Lung (tissue), 12 donors: Measurements from ENCODE around the gene TMEM50B. TPM values are rescaled to one million over a fixed set of nuclear protein-coding genes. Genes with fewer than 3 reads are reported as not detected.
"Not testable (repeated sequence)": the region's sequence is repeated elsewhere in the genome, so short reads cannot be mapped to it uniquely, and the experiment has no call there.

Experiments
- ATAC-seq: fragments of 200-7000 bp; cut with Tn5 transposase; one replicate; pipeline ENCODE4 v1.9.1; 2020; ENCODE audit warnings: moderate number of reproducible peaks; ENCODE audit not compliant: insufficient read depth, low FRiP score
- DNase-seq, 3 donors: peaks; one replicate each; pipeline ENCODE4 v3.0.0-alpha.2; 2013 to 2017
- H3K27ac ChIP-seq, 2 donors: one replicate each; pipeline ENCODE4 v1.5.1; 2013; ENCODE audit warnings: mild to moderate bottlenecking in 2 of 2, moderate library complexity in 2 of 2, control low read depth in 1 of 2, inconsistent platforms in 1 of 2, low read depth in 1 of 2, low read length in 1 of 2
- H3K27me3 ChIP-seq, 3 donors: one replicate each; pipeline ENCODE4 v1.5.1; 2013; ENCODE audit warnings: low read length in 2 of 3; ENCODE audit not compliant: control insufficient read depth in 3 of 3, insufficient read depth in 3 of 3
- H3K36me3 ChIP-seq, 4 donors: one replicate each; pipeline ENCODE4 v1.5.1; 2013; ENCODE audit warnings: low read length in 4 of 4, mild to moderate bottlenecking in 1 of 4, moderate library complexity in 1 of 4; ENCODE audit not compliant: control insufficient read depth in 4 of 4, insufficient read depth in 4 of 4
- H3K4me1 ChIP-seq, 5 donors: one replicate each; pipeline ENCODE4 v1.5.1; 2013; ENCODE audit warnings: low read length in 5 of 5, mild to moderate bottlenecking in 2 of 5, moderate library complexity in 1 of 5; ENCODE audit not compliant: control insufficient read depth in 5 of 5, insufficient read depth in 5 of 5
- H3K4me3 ChIP-seq: one replicate; pipeline ENCODE4 v1.5.1; 2013; ENCODE audit warnings: mild to moderate bottlenecking, control low read depth, moderate library complexity
- H3K9ac ChIP-seq, 2 donors: one replicate each; pipeline ENCODE4 v1.5.1; 2013; ENCODE audit warnings: low read length in 2 of 2, control low read depth in 1 of 2; ENCODE audit not compliant: insufficient read depth in 1 of 2
- H3K9me3 ChIP-seq, 4 donors: one replicate each; pipeline ENCODE4 v1.5.1; 2013; ENCODE audit warnings: low read length in 3 of 4, mild to moderate bottlenecking in 1 of 4, moderate library complexity in 1 of 4; ENCODE audit not compliant: control insufficient read depth in 4 of 4, insufficient read depth in 3 of 4
- WGBS, 2 donors: extraction: QIAGEN DNeasy Blood & Tissue Kit; methylation state at CpG; one replicate each; pipeline ENCODE4 v1.1.7; 2013; 5-methylcytosine and 5-hydroxymethylcytosine counted together
- polyA plus RNA-seq, 2 donors: library from polyadenylated mRNA; stranded (reverse); fragments of 200-250 nt; gene quantifications; one replicate each; pipeline ENCODE4 v1.2.1, GENCODE V29; 2013
- total RNA-seq, 2 donors: library from RNA; depleted of rRNA in 1 of 2; stranded (reverse); fragments of >200 nt in 1 of 2; gene quantifications; one replicate each; pipeline ENCODE4 v1.2.1, GENCODE V29; 2014 to 2021
- TF ChIP-seq, protein P1 (sequence below): IDR thresholded peaks from 2 replicates; pipeline ENCODE4 v1.5.1; 2012; ENCODE audit warnings: mild to moderate bottlenecking; ENCODE audit errors: control extremely low read depth, extremely low read depth
- donor health status: control.
- donor health status: control.
- donor health status: Bipolar disorder and iron deficiency.
- donor health status: healthy.
- donor health status: DM: yes; HTN: yes; CAD: no.

TMEM50B gene
- total and polyA plus RNA-seq, 4 donors = 35.4 to 73.6 (median 48.4) TPM

DNA sequence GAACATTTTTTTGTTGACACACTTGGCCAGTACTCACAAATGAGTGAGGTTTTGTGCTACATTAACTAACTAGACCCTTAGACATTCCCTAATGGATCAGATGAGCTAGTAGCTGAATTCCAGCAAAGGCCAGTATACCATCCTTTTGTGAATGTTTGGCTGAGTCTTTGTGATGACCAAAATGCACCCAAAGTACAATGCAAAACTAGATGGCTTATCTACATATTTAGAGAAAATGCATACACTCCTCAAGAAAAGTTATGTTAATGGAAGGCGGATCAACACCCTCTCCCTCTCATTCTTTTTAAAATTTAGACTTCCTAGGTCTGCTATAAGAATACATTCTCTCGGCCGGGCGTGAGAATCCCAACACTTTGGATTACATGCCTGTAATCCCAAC, 31.9 kb upstream of the TMEM50B start:
- H3K27ac ChIP-seq = no peak overlapping the region
- no peaks in the 10 kb centered on the region for H3K27me3 ChIP-seq
- no peak overlapping the region for H3K4me3 ChIP-seq
- H3K4me1 ChIP-seq = peaks cover 0 to 8% (median 0%) of the 10 kb centered on the region in 5 donors
- DNase-seq (no peak), ATAC-seq (no peak)
- peaks cover 18 to 38% (median 25%) of the 10 kb centered on the region in 4 donors for H3K36me3 ChIP-seq
- TF ChIP-seq, protein P1, sequence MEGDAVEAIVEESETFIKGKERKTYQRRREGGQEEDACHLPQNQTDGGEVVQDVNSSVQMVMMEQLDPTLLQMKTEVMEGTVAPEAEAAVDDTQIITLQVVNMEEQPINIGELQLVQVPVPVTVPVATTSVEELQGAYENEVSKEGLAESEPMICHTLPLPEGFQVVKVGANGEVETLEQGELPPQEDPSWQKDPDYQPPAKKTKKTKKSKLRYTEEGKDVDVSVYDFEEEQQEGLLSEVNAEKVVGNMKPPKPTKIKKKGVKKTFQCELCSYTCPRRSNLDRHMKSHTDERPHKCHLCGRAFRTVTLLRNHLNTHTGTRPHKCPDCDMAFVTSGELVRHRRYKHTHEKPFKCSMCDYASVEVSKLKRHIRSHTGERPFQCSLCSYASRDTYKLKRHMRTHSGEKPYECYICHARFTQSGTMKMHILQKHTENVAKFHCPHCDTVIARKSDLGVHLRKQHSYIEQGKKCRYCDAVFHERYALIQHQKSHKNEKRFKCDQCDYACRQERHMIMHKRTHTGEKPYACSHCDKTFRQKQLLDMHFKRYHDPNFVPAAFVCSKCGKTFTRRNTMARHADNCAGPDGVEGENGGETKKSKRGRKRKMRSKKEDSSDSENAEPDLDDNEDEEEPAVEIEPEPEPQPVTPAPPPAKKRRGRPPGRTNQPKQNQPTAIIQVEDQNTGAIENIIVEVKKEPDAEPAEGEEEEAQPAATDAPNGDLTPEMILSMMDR = no peak
- no peak overlapping the region for H3K9ac ChIP-seq
- no peaks in the 10 kb centered on the region for H3K9me3 ChIP-seq
- WGBS, 2 donors = 97 to 100% methylated on average over 4 of the region's 4 CpGs

DNA sequence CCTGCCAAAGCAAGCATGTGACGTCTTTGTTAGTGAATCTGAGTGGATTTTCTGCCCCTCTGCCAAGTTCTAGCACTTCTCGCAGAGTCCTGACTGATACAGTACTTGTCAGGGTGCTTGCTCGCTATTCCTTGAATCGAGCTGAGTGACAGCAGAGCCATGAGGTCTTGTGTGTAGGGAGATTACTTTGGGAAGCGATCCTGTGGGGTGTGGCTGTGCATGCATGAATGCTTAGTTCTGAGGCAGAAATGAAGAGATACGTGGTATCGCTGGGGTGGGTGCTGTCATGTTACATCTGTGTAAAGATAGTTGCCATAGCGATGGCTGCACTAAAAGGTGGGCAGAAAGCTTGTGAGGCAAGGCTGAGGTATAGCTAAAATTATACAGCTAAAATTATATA, 31.1 kb upstream of the TMEM50B start:
- Histone ChIP-seq H3K9ac (no peak overlapping the region), H3K4me3 (no peak overlapping the region), H3K27me3 (no peaks in the 10 kb centered on the region), H3K4me1 (peaks cover 0 to 8% (median 0%) of the 10 kb centered on the region in 5 donors), H3K36me3 (peaks cover 20 to 32% (median 24%) of the 10 kb centered on the region in 4 donors), H3K27ac (no peak overlapping the region), H3K9me3 (no peaks in the 10 kb centered on the region)
- WGBS, 2 donors = 96 to 97% methylated on average over 8 of the region's 8 CpGs
- ATAC-seq (no peak), DNase-seq (no peak)
- TF ChIP-seq, protein P1 = no peak

DNA sequence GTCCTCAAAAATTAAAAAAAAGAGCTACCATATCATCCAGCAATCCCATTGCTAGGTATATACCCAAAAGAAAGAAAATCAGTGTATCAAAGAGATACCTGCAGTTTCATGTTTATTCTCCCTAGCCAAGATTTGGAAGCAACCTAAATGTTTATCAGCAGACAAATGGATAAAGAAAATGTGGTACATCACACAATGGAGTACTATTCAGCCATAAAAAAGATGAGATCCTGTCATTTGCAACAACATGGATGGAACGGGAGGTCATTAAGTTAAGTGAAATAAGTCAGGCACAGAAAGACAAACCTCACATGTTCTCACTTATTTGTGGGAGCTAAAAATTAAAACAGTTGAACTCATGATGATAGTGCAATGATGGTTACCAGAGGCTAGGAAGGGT, 27.2 kb upstream of the TMEM50B start:
- H3K4me1 ChIP-seq, H3K9me3 ChIP-seq, H3K4me3 ChIP-seq, H3K27me3 ChIP-seq, H3K9ac ChIP-seq, ATAC-seq, H3K27ac ChIP-seq, DNase-seq: not testable (repeated sequence)
- WGBS, 2 donors = 100% methylated on average over 1 of the region's 1 CpG
- peaks cover 20 to 43% (median 25%) of the 10 kb centered on the region in 4 donors for H3K36me3 ChIP-seq

DNA sequence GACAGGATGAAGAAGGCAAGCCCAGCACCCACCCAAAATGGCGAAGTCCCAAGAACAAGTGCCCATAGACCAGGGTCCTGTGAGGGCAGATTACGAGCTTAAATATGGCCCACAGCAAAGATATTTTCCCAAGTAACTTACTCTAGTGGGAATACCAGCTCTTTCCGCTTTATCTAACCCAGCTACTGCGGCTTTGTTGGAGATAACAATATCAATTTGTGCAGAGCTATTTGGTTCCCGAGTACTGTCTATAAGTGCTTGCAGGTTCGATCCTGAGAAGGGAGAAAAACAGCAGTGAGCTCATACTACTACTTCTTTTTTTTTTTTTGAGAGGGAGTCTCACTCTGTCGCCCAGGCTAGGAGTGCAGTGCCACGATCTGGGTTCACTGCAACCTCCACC, 26.1 kb upstream of the TMEM50B start:
- 96 to 97% methylated on average over 8 of the region's 8 CpGs for WGBS, 2 donors
- Histone ChIP-seq H3K27ac (no peak overlapping the region), H3K27me3 (no peaks in the 10 kb centered on the region), H3K4me3 (no peak overlapping the region), H3K4me1 (no peaks in the 10 kb centered on the region), H3K9me3 (no peaks in the 10 kb centered on the region), H3K36me3 (peaks cover 13 to 34% (median 21%) of the 10 kb centered on the region in 4 donors), H3K9ac (no peak overlapping the region)
- ATAC-seq = no peak
- TF ChIP-seq, protein P1 = no peak
- no peak for DNase-seq
